ENCODE results near the gene HOXB3. TPM values are rescaled to one million over a fixed set of nuclear protein-coding genes. Genes with fewer than 3 reads are reported as not detected.

Gene HOXB3
- total RNA-seq, 4 donors from 2014 or later = 0.97 to 14.1 (median 3.9) TPM

DNA sequence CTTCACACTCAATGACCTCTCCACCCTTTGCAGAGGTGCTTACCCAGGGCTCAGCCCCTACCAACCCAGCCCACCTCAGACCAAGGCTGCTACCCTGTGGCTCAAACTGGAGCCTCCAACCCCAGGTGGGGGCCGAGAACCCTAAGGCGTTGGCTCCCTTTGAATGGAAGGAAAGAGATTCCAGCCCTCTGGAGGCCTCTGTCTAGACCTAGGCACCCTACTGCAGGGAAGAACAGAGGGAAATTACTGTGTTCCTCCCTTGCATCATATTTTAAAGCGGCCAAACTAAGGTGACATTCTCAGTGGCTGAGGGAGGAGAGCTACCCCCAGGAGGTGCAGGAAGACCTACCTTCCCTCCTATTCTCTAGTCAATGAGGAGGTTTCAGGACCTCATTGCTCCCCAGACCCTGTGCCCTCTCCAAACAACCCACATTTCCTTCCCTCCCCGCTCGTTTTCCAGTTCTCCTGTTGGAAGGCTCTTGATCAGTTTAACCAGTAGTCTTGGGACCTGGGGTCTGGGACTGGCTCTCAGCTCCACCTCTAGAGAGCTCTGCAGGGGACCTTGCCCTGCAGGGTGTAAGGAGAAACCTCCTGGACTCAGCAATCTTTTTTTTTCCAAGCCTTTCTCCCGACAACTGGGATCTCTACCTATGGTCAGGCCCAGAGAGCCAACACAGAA is 30.6 kb upstream of the HOXB3 start:
- no peak overlapping the region for H3K4me3 ChIP-seq (ENCODE audit: low read depth, poor library complexity, severe bottlenecking)
- intact Hi-C loops (cut with DNase I; ENCODE audit: low total_unique reads) = no loop called here
- 77 to 79% methylated on average over 6 of the region's 6 CpGs for WGBS, 2 donors
- no peak for DNase-seq (ENCODE audit: low spot score in 2 of 2)
- no peak for TF ChIP-seq POLR2A (IDR thresholded peaks at IDR 0.05)
- TF ChIP-seq, protein P1, sequence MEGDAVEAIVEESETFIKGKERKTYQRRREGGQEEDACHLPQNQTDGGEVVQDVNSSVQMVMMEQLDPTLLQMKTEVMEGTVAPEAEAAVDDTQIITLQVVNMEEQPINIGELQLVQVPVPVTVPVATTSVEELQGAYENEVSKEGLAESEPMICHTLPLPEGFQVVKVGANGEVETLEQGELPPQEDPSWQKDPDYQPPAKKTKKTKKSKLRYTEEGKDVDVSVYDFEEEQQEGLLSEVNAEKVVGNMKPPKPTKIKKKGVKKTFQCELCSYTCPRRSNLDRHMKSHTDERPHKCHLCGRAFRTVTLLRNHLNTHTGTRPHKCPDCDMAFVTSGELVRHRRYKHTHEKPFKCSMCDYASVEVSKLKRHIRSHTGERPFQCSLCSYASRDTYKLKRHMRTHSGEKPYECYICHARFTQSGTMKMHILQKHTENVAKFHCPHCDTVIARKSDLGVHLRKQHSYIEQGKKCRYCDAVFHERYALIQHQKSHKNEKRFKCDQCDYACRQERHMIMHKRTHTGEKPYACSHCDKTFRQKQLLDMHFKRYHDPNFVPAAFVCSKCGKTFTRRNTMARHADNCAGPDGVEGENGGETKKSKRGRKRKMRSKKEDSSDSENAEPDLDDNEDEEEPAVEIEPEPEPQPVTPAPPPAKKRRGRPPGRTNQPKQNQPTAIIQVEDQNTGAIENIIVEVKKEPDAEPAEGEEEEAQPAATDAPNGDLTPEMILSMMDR (IDR thresholded peaks at IDR 0.05) = no peak

- no peak overlapping the region for H3K4me3 ChIP-seq (ENCODE audit: low read depth, poor library complexity, severe bottlenecking)
- no peak for DNase-seq (ENCODE audit: low spot score in 2 of 2)
- WGBS, 2 donors = 53 to 57% methylated on average over 32 of the region's 32 CpGs
- intact Hi-C loops (cut with DNase I; ENCODE audit: low total_unique reads) = no loop called here
- TF ChIP-seq, protein P1 (IDR thresholded peaks at IDR 0.05) = no peak
- TF ChIP-seq POLR2A (IDR thresholded peaks at IDR 0.05) = no peak
Measured at GRCh38 chr17:48619826-48620449, 29.9 kb upstream of the HOXB3 start.

DNA sequence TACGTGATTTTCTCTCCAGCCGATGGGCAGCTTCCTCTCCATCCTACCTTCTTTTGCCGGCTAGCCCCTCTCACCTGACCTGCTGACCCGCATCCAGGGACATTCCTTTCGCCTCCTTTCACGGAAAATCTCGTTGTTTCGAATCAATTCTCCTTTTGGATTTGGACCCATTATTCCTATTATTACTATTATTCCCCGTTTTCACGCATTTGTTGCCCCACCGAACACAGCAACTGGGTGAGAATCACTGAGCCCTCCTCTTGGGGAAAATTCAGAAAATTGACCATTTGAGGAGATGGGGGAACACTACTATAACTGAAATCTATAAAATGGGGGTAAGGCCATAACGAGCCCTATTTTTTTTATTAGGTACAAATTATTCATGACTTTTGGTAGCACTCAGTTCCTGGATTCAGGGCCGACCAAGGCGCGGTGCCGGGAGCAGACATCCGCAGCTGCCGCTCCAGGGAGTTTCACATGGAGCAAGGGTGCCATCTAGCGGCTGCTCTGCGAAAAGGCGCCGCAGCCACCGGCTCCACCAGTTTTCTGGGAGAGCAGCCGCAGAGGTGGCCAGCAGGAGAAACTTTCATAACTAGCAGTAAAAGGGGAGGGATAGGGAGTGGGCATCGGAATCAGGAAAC is 28.3 kb upstream of the HOXB3 start:
- 4 to 8% methylated on average over 25 of the region's 25 CpGs for WGBS, 2 donors
- DNase-seq (ENCODE audit: low spot score in 2 of 2) = peak; percentile 83 to 98
- no peak for TF ChIP-seq POLR2A (IDR thresholded peaks at IDR 0.05)
- TF ChIP-seq, protein P1 (IDR thresholded peaks at IDR 0.05) = peak in 1 of 3 donors; percentile 95
- intact Hi-C loops (cut with DNase I; ENCODE audit: low total_unique reads) = no loop called here
- H3K4me3 ChIP-seq (ENCODE audit: low read depth, poor library complexity, severe bottlenecking) = no peak overlapping the region

DNA sequence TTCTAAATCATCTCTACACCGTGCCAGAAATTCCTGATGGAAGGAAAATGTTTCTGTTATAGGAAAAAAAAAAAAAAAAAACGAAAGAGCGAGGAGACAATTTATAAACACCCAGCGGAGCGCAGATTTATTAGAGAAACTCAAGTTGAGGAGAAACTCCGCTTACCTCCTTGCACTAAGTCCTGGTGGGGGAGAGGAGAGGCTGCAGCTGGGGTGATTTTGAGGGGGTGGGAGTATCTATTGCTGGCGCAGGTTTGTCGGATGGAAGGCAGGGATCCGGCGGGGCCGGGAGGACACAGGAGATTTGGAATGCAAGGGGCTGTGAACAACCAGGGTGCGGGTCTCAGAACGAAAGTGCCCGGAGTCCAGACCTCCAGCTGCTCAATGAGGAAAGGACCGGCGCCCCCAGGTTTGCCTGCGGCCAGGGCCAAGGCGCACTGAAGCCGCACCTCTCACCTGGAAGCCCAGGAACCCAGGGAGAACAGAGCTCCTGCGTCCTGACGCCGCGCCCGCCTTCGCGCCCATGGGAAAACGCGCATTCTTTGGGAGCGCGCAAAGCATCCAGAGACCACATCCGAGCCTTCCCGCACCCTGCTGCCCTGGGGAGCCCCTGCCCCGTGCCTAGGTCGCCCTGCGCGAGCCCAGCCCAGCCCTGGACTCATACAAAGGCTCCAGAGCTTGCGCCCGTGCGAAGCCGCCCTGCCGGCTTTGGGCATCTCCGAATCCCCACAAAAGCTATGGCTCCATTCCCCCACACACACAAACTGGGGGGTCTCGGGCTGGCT is 27.6 kb upstream of the HOXB3 start:
- TF ChIP-seq, protein P1 (IDR thresholded peaks at IDR 0.05) = no peak
- intact Hi-C loops (cut with DNase I; ENCODE audit: low total_unique reads) = no loop called here
- WGBS, 2 donors = 15 to 20% methylated on average over 28 to 43 of the region's 43 CpGs
- no peak overlapping the region for H3K4me3 ChIP-seq (ENCODE audit: low read depth, poor library complexity, severe bottlenecking)
- DNase-seq (ENCODE audit: low spot score in 2 of 2) = no peak

DNA sequence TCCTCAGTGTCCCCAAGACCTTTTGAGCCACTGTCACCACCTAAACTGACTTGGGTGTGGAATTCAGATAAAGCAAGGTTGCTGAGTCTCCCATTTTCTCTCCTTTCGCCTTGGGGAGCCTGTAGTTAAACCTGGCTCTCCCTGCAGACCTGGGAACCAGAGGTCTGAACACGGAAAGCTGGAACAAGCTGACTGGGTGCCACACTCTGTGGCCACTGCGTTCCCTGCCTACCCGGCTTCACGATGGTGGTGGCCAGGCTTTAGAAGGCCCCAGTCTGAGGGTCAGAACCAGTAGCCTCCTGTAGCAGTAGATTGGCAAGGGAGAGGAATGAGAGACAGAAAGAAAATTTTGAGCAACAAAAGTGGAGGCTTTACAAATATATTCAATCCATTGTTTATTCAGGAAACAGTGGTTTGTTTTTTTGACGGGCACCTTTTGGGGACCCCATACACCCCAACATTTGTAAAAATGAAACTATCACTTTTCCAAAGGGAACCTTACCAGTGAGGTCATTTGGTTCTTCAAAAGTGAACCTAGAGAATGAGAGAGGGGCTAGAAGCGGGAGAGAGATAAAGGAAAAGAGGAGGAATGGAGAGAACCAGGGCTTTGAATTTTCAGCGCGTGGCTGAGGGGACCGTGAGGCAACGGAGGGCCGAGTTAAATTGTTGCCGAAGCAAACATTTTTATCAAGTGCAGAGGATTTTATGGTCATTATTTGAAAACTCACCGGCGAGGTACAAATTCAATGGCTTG is 26.9 kb upstream of the HOXB3 start:
- 40 to 41% methylated on average over 15 of the region's 15 CpGs for WGBS, 2 donors
- intact Hi-C loops (cut with DNase I; ENCODE audit: low total_unique reads) = no loop called here
- TF ChIP-seq, protein P1 (IDR thresholded peaks at IDR 0.05) = no peak
- no peak for TF ChIP-seq POLR2A (IDR thresholded peaks at IDR 0.05)
- DNase-seq (ENCODE audit: low spot score in 2 of 2) = no peak
- H3K4me3 ChIP-seq (ENCODE audit: low read depth, poor library complexity, severe bottlenecking) = no peak overlapping the region
